Fibroblast of villous mesenchyme (primary cell): ENCODE data around the gene HRH1. TPM values are rescaled to one million over a fixed set of nuclear protein-coding genes. Genes with fewer than 3 reads are reported as not detected.
A peak's percentile ranks its signal among the peaks of the same experiment; 100 is the strongest.
"Not testable (repeated sequence)": the region's sequence is repeated elsewhere in the genome, so short reads cannot be mapped to it uniquely, and the experiment has no call there.

Source experiments
- DNase-seq: peaks from one replicate; pipeline ENCODE4 v3.0.0-alpha.2; 2010; ENCODE audit warnings: low read depth
- H3K4me3 ChIP-seq: 2 replicates; pipeline ENCODE4 v1.5.1; 2011; ENCODE audit warnings: low read depth, mild to moderate bottlenecking, low read length
- total RNA-seq: library from RNA; depleted of rRNA; stranded (reverse); fragments of >200 nt; gene quantifications from 2 replicates; pipeline ENCODE4 v1.2.3, GENCODE V29; 2012
- TF ChIP-seq, protein P1 (sequence below): IDR thresholded peaks from 2 replicates; pipeline ENCODE4 v1.5.1; 2012; ENCODE audit warnings: low read depth, mild to moderate bottlenecking, low read length; ENCODE audit not compliant: insufficient read depth

The HRH1 gene
- total RNA-seq, 1 donor: 26.8 TPM

GRCh38 chr3:11168881-11169805 is 14.8 kb downstream of the HRH1 start:
- peak; percentile 38 for DNase-seq
- no peak overlapping the region for H3K4me3 ChIP-seq
- TF ChIP-seq, protein P1, sequence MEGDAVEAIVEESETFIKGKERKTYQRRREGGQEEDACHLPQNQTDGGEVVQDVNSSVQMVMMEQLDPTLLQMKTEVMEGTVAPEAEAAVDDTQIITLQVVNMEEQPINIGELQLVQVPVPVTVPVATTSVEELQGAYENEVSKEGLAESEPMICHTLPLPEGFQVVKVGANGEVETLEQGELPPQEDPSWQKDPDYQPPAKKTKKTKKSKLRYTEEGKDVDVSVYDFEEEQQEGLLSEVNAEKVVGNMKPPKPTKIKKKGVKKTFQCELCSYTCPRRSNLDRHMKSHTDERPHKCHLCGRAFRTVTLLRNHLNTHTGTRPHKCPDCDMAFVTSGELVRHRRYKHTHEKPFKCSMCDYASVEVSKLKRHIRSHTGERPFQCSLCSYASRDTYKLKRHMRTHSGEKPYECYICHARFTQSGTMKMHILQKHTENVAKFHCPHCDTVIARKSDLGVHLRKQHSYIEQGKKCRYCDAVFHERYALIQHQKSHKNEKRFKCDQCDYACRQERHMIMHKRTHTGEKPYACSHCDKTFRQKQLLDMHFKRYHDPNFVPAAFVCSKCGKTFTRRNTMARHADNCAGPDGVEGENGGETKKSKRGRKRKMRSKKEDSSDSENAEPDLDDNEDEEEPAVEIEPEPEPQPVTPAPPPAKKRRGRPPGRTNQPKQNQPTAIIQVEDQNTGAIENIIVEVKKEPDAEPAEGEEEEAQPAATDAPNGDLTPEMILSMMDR: no peak

DNA sequence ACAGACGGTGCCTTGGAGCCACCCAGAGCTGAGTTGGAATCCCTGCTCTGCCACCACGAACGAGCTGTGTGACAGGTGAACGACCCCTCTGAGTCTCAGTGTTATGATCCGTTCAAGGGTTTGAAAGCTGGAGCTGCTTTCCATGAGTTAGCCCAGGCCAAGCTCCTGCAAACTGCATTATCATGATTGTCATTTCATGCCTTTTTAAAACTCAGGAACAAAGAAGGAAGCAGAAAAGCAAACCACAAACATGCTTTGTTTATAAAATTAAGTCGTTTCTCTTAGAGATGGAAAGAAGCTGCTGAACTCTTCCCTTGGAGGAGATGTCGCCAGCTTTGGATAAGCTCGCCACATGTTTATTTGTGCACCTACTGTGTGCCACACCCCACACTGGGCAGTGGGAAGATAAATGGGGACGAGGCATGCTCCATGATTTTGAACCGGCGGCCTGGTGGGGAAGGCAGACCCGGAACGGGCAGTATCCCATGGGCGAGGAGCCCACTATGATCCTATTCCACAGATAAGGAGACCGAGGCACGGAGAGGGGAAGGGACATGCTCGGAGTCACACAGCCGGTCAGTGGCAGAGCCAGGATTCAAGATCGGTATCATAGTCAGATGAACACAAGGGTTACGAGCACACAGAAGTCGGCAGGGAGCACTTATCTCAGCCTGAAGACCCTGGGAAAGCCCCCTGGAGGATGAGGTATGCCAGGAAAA is 15.9 kb downstream of the HRH1 start:
- TF ChIP-seq, protein P1: no peak
- no peak overlapping the region for H3K4me3 ChIP-seq
- DNase-seq: peak; percentile 72

- no peak overlapping the region for H3K4me3 ChIP-seq
- no peak for DNase-seq
- TF ChIP-seq, protein P1: no peak
These were observed 17.9 kb downstream of the HRH1 start for GRCh38 chr3:11172096-11172690.

GRCh38 chr3:11173828-11174465 is 19.7 kb downstream of the HRH1 start:
- TF ChIP-seq, protein P1: no peak
- no peak overlapping the region for H3K4me3 ChIP-seq
- no peak for DNase-seq

DNA sequence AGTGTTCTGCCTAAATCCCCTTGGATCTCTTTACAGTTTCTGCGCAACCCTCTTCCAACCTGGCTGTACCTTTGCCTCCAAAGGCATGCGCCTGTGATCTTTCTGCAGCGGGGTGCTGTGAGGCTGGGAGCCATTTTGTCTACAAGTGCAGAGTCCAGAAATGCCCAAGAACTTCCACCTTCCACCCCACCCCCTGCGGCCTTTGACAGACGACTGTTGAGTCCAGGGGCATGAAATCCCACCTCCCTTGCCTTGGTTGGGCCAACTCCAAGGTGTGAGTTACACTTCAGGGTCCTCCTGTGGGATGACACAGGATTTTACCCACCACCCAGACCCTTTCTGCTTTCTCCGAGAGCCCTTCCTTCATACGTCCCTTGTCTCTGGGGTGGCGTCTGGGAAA is 24.1 kb downstream of the HRH1 start:
- no peak for DNase-seq

GRCh38 chr3:11184328-11184969 is 30.2 kb downstream of the HRH1 start:
- not testable (repeated sequence) for DNase-seq, H3K4me3 ChIP-seq

More for the DNA sequence above, 24.1 kb downstream of the HRH1 start:
- TF ChIP-seq, protein P1: no peak
- H3K4me3 ChIP-seq: no peak overlapping the region
